GM10847 (cell line): ENCODE data around the gene CABLES2.

Source experiments
- POLR2A ChIP-seq: IDR thresholded peaks from 2 replicates; pipeline ENCODE4 v1.6.1; 2011; ENCODE audit not compliant: insufficient read length; ENCODE audit errors: extremely low read depth

The CABLES2 gene

GRCh38 chr20:62445553-62446340 lies 38.7 kb upstream of the CABLES2 start:
- no peak for TF ChIP-seq POLR2A

GRCh38 chr20:62444286-62444685 lies 37.2 kb upstream of the CABLES2 start:
- no peak for TF ChIP-seq POLR2A

DNA sequence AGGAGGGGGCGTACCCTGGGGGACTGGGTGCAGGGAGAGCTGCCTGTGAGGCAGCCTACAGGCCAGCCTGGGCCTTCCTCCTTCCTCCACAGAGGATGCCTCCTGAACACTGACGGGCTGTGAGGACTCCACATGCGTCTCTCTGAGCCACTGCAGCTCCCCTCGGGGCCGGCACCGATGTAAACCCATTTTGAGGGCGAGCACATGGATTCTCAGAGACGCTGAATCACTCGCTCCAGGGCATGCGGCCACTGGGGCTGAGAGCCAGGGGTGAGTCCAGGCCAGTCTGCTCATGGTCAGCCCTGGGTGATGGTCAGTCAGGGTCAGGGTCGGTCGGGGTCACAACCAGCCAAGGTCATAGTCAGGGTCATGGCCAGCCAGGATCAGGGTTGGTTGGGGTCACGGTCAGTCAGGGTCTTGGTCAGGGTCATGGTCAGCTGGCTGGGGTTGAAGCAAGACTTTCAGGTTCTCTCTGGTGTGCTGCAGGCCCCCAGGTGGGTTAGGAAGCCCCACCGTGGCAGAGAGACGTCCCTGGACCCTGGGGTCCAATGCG lies 35.0 kb upstream of the CABLES2 start:
- TF ChIP-seq POLR2A, result no peak

- no peak for TF ChIP-seq POLR2A
These were observed 32.1 kb upstream of the CABLES2 start for GRCh38 chr20:62439218-62439617.

DNA sequence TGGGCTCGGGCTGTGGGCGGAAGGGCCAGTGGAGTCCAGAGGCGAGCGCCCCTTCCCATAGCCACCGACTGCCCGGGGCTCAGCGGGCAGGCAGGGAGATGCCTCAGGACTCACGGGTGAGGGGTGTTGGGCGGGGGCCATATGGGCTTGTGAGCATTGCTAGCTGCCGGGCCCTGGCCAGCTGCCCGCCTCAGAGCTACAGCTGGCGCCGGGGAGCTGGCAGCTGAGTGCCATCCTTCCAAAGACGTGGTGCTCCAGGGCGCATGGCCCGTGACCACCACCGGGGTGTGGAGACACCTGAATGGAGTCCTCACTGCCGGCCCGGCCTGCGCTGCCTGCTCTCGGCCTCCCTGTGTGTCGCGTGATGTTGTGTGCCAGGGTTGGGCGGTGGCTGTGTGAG lies 30.8 kb upstream of the CABLES2 start:
- no peak for TF ChIP-seq POLR2A

DNA sequence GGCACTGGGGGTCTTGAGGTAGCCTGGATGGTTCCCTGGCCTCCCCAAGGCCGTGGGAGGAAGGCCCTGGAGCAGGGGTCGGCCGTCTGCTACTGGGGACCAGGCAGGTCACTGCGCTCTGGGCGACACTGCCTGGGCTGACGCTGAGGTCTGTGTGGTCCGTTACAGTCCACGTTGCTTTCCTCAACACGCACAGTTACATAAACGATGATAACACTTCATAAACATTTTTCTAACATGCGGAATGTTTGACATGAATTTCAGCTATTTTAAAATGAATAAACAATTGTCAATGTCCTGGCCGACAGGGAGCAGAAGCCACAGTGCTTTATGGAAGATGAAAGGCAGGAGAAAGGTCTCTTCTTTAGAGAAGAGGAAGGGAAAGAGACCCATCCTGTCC lies 30.4 kb upstream of the CABLES2 start:
- no peak for TF ChIP-seq POLR2A

DNA sequence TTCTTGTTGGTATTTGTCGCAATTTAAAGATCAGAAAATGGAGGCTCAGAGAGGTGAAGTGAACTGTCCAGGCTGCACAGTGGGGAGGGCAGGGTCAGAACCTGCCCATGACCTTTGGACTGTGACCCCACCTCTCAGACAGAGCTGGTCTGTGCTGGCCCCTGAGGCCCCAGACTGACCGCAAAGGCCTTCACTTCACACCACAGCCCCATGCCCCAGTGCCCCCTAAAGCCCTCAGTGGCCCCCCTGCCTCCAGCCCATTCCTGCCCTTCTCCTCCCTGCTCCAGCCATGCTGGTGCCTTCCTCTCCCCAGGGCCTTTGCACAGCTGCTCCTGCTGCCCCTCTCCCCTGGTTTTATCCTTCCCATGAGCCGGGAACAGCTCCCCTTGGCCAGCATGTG lies 29.6 kb upstream of the CABLES2 start:
- no peak for TF ChIP-seq POLR2A

DNA sequence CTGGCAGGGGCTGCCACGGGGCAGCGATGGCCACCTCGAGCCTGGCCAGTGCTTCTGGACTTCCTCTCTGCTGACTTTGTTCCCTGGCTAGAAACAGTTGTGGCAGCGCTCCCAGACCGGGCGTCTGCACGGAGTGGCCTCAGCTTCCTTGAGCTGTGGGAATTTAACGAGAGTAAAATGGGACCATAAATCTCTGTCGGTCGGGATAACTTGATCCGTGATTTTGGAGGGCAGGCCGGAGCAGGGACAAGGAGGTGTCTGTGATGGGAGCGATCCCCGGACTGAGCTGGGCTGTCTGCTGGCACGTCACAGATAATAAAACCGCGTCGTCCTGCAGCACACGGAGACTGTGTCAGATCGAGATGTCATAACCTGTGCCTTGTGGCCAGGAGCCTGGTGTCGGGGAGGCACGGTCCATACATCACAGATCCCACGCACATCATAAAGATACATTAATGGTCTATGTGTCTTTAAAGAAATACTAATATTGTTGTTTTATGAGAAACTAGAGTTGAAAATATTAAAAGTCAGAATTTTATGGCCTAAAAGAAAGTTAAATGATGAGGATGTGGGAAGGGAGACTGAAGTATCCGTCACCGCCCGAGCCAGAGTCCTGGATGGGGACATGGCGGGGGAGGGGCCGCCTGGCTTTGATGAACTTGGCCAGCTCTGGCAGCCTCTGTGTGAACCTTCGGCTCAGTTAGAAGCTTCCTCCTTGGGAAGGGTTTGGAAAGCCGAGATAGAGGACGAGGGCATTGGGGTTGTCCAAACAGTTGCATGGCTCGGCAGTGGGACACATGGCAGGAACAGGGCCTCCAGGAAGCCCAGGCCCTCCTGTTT lies 26.8 kb upstream of the CABLES2 start:
- TF ChIP-seq POLR2A, result no peak

GRCh38 chr20:62430866-62431447 lies 23.9 kb upstream of the CABLES2 start:
- no peak for TF ChIP-seq POLR2A

DNA sequence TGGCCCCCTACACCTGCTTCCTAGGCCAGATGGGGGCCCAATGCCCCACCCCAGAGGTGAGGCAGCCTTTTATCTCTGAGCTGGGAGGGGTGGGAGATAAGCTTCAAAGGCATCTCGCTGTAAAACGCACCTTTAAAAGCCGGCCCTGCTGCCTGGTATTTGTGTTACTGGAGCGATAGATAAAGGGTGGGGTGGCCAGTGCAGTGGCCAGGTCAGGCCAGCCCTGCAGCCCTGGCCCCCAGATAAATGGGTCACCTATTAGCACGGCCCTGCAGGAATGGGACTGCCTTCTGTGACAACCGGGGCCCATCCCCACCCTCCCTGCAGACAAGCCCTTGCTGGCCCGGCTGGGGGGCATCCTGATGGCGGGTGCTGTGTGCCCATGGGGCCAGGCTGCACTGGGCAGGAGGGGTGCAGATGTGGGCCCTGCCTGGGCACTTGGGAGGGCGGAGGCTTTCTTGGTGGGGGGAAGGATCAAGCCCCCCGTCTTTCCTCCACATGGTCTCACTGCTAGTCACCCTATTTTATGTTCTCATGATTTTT lies 23.3 kb upstream of the CABLES2 start:
- no peak for TF ChIP-seq POLR2A

DNA sequence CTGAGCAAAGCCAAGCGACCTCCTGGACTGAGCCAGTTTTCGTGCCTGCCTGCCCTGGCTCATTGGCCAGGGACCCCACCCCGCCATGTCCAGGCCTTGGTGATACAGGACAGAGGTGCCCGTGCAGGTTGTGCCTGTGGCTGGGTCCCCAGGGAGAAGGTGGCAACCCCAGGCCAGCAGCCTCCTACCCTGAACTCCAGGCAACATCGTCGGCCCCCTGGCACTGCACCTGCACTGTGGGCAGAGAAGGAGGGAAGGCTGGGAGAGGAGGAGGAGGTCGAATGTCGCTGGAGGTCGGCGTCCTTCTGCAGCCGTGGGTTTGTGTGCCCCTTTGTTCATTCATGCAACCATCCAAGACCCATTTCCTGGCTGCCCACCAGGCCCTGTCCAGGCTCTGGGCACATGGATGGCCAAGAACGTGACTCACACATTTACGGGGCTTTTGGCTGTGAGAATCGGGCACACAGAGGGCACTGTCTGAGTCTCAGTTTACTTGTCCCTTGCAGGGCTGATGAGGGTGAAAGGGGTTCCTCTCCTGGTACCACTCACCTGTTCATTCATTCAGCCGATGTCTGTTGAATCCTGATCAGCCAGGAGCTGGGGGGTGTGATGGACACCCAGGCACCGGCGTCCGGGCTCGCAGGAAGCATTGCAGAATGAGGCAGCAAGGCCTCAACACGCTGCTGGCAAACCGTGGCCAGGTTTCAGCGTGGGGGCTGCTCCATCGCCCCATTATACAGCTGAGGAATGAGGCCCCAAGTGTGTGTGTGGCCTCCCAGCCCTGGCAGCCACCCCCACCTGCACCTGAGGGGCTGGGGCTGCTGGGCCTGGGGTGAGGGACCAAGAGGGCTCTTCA lies 22.6 kb upstream of the CABLES2 start:
- no peak for TF ChIP-seq POLR2A

DNA sequence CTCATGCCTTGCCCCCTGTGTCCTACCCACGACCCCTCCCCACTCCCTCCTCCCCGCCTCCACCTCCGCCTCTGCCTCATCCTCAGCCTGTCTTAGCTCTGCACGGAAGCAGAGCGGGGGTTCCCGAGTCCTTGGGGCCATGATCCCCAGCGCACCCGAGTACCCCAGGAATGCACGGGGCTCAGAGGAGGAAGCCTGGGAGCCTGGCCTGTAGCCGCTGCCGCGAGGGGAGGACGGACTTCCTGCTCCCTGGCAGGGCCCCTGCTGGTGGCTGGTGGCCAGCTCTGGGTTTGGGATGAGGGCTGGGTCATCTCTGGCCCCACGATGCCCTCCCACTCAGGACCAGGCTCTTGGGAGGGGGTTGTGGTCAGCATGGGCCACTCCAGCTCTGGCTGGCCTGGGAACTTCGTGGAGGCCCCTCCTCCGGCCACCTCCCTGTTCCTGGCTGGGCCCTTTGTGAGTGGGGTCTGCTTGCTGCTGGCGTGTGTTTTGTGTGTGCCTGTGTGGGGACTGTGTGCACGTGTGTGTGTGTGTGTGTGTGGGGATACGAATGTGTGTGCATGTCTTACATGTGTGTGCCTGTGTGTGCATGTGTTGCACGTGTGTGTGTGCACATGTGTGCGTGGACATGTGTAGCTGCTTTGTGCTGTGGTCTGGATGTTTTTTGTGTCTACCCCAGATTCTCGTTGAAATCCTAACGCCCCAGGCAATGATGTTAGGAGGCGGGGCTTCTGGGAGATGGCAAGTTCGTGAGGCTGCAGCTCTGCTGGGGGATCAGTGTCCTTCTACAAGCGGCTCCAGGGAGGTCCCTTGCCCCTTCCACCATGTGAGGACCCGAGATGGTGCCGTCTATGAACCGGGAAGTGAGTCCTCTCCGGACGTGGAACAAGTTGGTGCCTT lies 21.6 kb upstream of the CABLES2 start:
- TF ChIP-seq POLR2A, result no peak

- TF ChIP-seq POLR2A, result no peak
These were observed 20.9 kb upstream of the CABLES2 start for GRCh38 chr20:62428002-62428372.
